ENCODE data around the gene LTK.

Gene LTK

GRCh38 chr15:41483519-41483918 is 30.1 kb downstream of the LTK start:
- TF ChIP-seq, protein P1, sequence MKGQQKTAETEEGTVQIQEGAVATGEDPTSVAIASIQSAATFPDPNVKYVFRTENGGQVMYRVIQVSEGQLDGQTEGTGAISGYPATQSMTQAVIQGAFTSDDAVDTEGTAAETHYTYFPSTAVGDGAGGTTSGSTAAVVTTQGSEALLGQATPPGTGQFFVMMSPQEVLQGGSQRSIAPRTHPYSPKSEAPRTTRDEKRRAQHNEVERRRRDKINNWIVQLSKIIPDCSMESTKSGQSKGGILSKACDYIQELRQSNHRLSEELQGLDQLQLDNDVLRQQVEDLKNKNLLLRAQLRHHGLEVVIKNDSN (IDR thresholded peaks at IDR 0.05), result no peak
- TF ChIP-seq RAD21 (IDR thresholded peaks at IDR 0.05; ENCODE audit: low read depth), result no peak
- TF ChIP-seq ZBTB7A (IDR thresholded peaks at IDR 0.05; ENCODE audit: low read depth), result no peak
- no peak for TF ChIP-seq FOXM1 (IDR thresholded peaks at IDR 0.05; ENCODE audit: borderline replicate concordance, low read depth)
- TF ChIP-seq NFIC (IDR thresholded peaks at IDR 0.05), result no peak
- no peak for TF ChIP-seq REST (IDR thresholded peaks at IDR 0.05; ENCODE audit: low read depth)
- no peak for TF ChIP-seq CREB1 (IDR thresholded peaks at IDR 0.05; ENCODE audit: low read depth)
- TF ChIP-seq, protein P2, sequence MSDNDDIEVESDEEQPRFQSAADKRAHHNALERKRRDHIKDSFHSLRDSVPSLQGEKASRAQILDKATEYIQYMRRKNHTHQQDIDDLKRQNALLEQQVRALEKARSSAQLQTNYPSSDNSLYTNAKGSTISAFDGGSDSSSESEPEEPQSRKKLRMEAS (IDR thresholded peaks at IDR 0.05), result no peak
- no peak for TF ChIP-seq TAF1 (IDR thresholded peaks at IDR 0.05; ENCODE audit: low read depth)
- TF ChIP-seq YY1 (IDR thresholded peaks at IDR 0.05; ENCODE audit: low read depth), result no peak
- TF ChIP-seq CEBPB (IDR thresholded peaks at IDR 0.05), result no peak
- TF ChIP-seq EP300 (IDR thresholded peaks at IDR 0.05; ENCODE audit: borderline replicate concordance), result no peak
- TF ChIP-seq EGR1 (IDR thresholded peaks at IDR 0.05), result no peak
- TF ChIP-seq TEAD4 (IDR thresholded peaks at IDR 0.05), result no peak
- TF ChIP-seq TCF12 (IDR thresholded peaks at IDR 0.05; ENCODE audit: low read depth), result no peak

DNA sequence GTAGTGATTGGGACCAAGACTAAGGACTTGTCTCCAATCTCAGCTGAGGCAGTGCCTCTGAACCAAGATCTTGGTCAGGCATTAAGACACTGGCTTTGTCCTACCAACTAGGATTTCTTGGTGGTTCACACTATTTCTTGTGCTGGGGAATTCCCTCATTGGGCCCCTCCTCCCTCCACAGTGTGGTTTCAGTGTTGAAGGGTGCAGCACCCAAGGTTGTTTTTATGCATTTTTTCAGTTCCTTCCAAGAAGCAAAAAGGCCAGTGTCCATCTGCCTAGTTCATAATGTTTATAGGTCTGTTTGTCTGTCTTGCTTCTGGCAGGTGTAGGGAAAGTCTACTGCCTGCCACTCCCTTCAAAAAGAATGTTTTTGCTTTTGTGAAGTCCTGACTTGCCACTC is 30.5 kb downstream of the LTK start:
- TF ChIP-seq FOXM1 (IDR thresholded peaks at IDR 0.05; ENCODE audit: borderline replicate concordance, low read depth) (no peak), CREB1 (IDR thresholded peaks at IDR 0.05; ENCODE audit: low read depth) (no peak), ZBTB7A (IDR thresholded peaks at IDR 0.05; ENCODE audit: low read depth) (no peak), RAD21 (IDR thresholded peaks at IDR 0.05; ENCODE audit: low read depth) (no peak), TCF12 (IDR thresholded peaks at IDR 0.05; ENCODE audit: low read depth) (no peak), CEBPB (IDR thresholded peaks at IDR 0.05) (no peak), TAF1 (IDR thresholded peaks at IDR 0.05; ENCODE audit: low read depth) (no peak)

DNA sequence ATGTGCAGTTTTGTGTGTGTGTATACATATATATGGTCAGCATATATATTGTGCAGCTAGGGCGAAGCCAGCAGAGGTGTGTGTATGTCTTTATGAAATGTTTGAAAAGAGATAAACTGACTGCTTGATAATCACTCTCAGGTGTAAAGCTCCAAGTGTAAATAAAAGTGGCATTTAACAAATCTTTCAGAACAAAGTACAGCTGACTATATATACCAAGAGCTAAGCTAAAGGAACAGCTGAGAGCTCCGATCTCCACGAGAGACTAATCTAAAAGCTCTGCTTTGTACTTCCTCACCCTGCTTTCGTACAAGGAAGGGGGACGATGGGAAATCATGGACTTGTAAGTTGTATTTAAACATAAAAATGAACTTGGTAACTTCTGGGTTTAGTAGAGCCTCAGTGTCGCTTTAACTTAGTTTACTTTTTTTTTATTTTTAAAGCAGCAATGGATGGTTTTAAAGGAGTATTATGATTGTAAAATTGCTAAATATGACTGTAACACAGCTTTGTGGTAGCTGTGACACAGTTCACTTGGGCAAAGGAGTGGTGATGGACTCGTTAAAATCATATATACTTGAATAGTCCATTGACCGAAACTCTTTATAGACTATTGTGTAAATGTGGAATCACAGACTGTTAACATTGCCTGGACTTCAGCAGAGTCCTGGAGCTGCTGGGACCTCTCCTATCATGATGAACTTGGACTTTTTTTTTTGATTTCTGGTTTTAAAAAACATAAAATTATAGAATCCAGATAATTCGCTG is 31.3 kb downstream of the LTK start:
- TF ChIP-seq RAD21 (IDR thresholded peaks at IDR 0.05; ENCODE audit: low read depth) (no peak), CEBPB (IDR thresholded peaks at IDR 0.05) (no peak), TEAD4 (IDR thresholded peaks at IDR 0.05) (no peak), TCF12 (IDR thresholded peaks at IDR 0.05; ENCODE audit: low read depth) (no peak), FOXM1 (IDR thresholded peaks at IDR 0.05; ENCODE audit: borderline replicate concordance, low read depth) (no peak), NFIC (IDR thresholded peaks at IDR 0.05) (no peak), CREB1 (IDR thresholded peaks at IDR 0.05; ENCODE audit: low read depth) (no peak), EP300 (IDR thresholded peaks at IDR 0.05; ENCODE audit: borderline replicate concordance) (no peak), EGR1 (IDR thresholded peaks at IDR 0.05) (no peak), TAF1 (IDR thresholded peaks at IDR 0.05; ENCODE audit: low read depth) (no peak), REST (IDR thresholded peaks at IDR 0.05; ENCODE audit: low read depth) (no peak), ZBTB7A (IDR thresholded peaks at IDR 0.05; ENCODE audit: low read depth) (no peak), YY1 (IDR thresholded peaks at IDR 0.05; ENCODE audit: low read depth) (no peak)
- TF ChIP-seq, protein P2 (IDR thresholded peaks at IDR 0.05), result no peak

DNA sequence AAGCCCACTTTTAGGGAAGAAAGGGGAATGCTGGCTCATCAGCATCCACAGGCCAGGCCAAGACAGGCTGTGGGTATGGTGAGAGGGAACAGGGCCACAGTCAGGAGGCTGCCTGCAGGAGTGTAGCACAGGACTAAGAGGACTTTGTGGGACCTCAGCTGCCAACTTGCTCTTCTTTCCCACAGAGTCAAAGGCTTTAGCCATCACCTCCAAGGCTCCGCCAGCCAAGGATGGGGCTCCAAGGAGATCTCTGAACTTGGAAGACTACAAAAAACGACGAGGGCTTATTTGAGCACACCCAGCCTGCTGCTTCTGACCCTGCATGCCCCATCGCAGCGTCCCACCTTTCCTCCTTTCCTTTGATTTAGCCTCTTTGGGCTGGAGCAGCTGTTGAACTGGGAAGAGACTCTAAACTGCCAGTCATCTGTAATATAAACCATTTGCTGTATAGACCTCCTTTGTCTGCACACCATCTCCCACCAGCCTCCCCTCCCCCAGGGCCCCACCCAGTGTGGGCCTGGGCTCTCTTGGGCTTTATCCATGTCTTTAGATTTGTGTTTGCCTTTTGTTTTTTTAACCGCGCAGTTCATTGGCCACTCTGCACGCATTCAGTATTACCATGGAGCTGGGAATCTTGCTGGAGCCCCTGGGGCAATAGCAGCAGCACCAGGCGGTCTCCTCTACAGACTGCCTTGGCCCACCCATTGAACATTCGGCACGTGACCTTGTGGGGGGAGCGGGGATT is 33.1 kb downstream of the LTK start:
- no peak for TF ChIP-seq CEBPB (IDR thresholded peaks at IDR 0.05)
- TF ChIP-seq RAD21 (IDR thresholded peaks at IDR 0.05; ENCODE audit: low read depth), result no peak
- no peak for TF ChIP-seq TEAD4 (IDR thresholded peaks at IDR 0.05)
- no peak for TF ChIP-seq FOXM1 (IDR thresholded peaks at IDR 0.05; ENCODE audit: borderline replicate concordance, low read depth)
- TF ChIP-seq REST (IDR thresholded peaks at IDR 0.05; ENCODE audit: low read depth), result no peak
- TF ChIP-seq EP300 (IDR thresholded peaks at IDR 0.05; ENCODE audit: borderline replicate concordance), result no peak

Measured in Ishikawa (cell line).